Measurements from ENCODE around the gene HDAC9.
A peak's percentile ranks its signal among the peaks of the same experiment; 100 is the strongest.

The HDAC9 gene

DNA sequence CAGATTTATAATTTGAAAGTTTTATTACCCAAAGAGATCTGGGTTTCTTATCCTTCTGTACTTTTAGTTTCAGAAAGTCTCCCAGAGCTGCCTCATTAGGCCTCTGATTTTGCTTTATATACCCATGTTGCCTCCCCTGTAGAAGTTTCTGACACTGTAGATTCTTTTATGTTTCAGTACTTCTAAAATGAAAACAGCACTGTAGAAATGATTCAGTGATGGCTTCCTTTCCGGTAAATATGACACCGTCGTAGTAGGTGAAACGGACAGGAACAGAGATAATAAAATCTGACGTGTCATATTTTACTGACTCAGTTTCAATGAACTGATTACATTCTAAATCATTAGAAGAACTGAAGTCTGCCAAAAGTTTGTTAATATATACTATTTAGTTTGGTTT lies 349.2 kb downstream of the HDAC9 start (continued):
- TF ChIP-seq GLIS3 (CRISPR knock-in tag; IDR thresholded peaks at IDR 0.05) (no peak), ZFP30 (CRISPR knock-in tag; IDR thresholded peaks at IDR 0.05) (no peak), BACH2 (CRISPR knock-in tag; IDR thresholded peaks at IDR 0.05; ENCODE audit: borderline replicate concordance) (no peak), ISL1 (CRISPR knock-in tag; IDR thresholded peaks at IDR 0.05) (no peak), ZC3H10 (CRISPR knock-in tag; IDR thresholded peaks at IDR 0.05) (no peak), ZNF70 (CRISPR knock-in tag; IDR thresholded peaks at IDR 0.05) (no peak), ARNTL (CRISPR knock-in tag; IDR thresholded peaks at IDR 0.05; ENCODE audit: borderline replicate concordance, low read depth) (no peak), ZNF8 (CRISPR knock-in tag; IDR thresholded peaks at IDR 0.05) (no peak), ZNF565 (CRISPR knock-in tag; conservative IDR thresholded peaks at IDR 0.05; ENCODE audit: low read depth) (no peak), ESRRG (CRISPR knock-in tag; IDR thresholded peaks at IDR 0.05) (no peak), ZFP3 (CRISPR knock-in tag; IDR thresholded peaks at IDR 0.05) (no peak)

DNA sequence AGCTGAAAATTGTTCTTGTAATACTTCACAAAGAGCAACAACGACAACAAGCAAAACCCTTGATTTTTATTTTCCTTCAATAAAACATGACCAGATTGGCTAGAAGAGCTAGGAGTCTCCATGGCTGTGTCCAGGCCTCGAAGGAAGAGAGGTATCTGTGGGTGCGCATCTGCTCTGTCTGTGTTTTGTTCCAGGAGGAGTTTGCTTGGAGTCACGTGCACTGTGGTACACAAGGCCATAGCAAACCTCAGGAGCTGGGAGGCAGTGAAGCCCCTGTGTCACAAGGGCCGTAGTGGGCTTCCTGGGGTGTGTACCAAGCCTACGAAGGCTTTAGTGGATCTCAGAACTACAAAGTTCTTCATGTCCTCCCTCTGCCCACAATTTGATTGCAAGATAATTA lies 350.2 kb downstream of the HDAC9 start:
- 0 out of 3 replicates have a peak, but pooled peaks have one; percentile 4 for ATAC-seq
- TF ChIP-seq RARB (CRISPR knock-in tag; IDR thresholded peaks at IDR 0.05) (no peak), ZNF8 (CRISPR knock-in tag; IDR thresholded peaks at IDR 0.05) (no peak), ZFP30 (CRISPR knock-in tag; IDR thresholded peaks at IDR 0.05) (no peak), TOX (CRISPR knock-in tag; IDR thresholded peaks at IDR 0.05; ENCODE audit: borderline replicate concordance) (no peak), OSR1 (CRISPR knock-in tag; IDR thresholded peaks at IDR 0.05) (no peak), PPARA (CRISPR knock-in tag; IDR thresholded peaks at IDR 0.05; ENCODE audit: borderline replicate concordance) (no peak)
- TF ChIP-seq, protein P1, sequence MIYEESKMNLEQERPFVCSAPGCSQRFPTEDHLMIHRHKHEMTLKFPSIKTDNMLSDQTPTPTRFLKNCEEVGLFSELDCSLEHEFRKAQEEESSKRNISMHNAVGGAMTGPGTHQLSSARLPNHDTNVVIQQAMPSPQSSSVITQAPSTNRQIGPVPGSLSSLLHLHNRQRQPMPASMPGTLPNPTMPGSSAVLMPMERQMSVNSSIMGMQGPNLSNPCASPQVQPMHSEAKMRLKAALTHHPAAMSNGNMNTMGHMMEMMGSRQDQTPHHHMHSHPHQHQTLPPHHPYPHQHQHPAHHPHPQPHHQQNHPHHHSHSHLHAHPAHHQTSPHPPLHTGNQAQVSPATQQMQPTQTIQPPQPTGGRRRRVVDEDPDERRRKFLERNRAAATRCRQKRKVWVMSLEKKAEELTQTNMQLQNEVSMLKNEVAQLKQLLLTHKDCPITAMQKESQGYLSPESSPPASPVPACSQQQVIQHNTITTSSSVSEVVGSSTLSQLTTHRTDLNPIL (CRISPR knock-in tag; IDR thresholded peaks at IDR 0.05; ENCODE audit: low read depth) = no peak
- TF ChIP-seq, protein P2, sequence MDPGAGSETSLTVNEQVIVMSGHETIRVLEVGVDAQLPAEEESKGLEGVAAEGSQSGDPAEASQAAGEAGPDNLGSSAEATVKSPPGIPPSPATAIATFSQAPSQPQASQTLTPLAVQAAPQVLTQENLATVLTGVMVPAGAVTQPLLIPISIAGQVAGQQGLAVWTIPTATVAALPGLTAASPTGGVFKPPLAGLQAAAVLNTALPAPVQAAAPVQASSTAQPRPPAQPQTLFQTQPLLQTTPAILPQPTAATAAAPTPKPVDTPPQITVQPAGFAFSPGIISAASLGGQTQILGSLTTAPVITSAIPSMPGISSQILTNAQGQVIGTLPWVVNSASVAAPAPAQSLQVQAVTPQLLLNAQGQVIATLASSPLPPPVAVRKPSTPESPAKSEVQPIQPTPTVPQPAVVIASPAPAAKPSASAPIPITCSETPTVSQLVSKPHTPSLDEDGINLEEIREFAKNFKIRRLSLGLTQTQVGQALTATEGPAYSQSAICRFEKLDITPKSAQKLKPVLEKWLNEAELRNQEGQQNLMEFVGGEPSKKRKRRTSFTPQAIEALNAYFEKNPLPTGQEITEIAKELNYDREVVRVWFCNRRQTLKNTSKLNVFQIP (CRISPR knock-in tag; IDR thresholded peaks at IDR 0.05; ENCODE audit: borderline replicate concordance, low read depth) = no peak
- TF ChIP-seq, protein P3, sequence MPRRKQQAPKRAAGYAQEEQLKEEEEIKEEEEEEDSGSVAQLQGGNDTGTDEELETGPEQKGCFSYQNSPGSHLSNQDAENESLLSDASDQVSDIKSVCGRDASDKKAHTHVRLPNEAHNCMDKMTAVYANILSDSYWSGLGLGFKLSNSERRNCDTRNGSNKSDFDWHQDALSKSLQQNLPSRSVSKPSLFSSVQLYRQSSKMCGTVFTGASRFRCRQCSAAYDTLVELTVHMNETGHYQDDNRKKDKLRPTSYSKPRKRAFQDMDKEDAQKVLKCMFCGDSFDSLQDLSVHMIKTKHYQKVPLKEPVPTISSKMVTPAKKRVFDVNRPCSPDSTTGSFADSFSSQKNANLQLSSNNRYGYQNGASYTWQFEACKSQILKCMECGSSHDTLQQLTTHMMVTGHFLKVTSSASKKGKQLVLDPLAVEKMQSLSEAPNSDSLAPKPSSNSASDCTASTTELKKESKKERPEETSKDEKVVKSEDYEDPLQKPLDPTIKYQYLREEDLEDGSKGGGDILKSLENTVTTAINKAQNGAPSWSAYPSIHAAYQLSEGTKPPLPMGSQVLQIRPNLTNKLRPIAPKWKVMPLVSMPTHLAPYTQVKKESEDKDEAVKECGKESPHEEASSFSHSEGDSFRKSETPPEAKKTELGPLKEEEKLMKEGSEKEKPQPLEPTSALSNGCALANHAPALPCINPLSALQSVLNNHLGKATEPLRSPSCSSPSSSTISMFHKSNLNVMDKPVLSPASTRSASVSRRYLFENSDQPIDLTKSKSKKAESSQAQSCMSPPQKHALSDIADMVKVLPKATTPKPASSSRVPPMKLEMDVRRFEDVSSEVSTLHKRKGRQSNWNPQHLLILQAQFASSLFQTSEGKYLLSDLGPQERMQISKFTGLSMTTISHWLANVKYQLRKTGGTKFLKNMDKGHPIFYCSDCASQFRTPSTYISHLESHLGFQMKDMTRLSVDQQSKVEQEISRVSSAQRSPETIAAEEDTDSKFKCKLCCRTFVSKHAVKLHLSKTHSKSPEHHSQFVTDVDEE (CRISPR knock-in tag; IDR thresholded peaks at IDR 0.05) = no peak

DNA sequence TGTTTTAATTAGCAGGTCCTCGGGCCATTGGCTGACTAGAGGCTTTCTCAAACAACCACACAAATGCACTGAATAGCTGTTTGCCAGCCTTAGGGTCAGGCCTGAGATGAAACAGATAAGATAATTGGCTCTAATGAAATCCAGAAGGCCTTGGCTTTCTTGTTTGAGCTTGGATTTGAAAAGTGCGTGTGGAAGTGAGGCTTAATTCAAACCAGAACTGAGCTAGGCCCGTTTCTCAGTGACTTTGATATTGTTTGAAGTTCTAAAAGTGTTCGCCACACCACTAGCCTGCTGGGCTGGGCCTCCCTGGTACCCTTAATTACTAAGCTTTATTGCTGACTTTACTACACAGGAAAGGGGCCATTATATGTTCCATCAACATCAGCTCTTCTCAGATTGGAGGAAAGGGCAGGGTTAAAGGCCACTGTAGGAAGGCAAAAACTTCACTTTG lies 351.2 kb downstream of the HDAC9 start:
- ATAC-seq = peak; percentile 92
- 0 out of 2 replicates have a peak, but pooled peaks have one; percentile 25 for TF ChIP-seq PPARA (CRISPR knock-in tag; IDR thresholded peaks at IDR 0.05; ENCODE audit: borderline replicate concordance)
- peak; percentile 90 for TF ChIP-seq ISL1 (CRISPR knock-in tag; IDR thresholded peaks at IDR 0.05)
- no peak; the same call in 1 of the 2 replicates for TF ChIP-seq TOX (CRISPR knock-in tag; IDR thresholded peaks at IDR 0.05; ENCODE audit: borderline replicate concordance)
- peak; percentile 78; the same call in 1 of the 2 replicates for TF ChIP-seq ZNF565 (CRISPR knock-in tag; conservative IDR thresholded peaks at IDR 0.05; ENCODE audit: low read depth)
- peak; percentile 93 for TF ChIP-seq GLIS3 (CRISPR knock-in tag; IDR thresholded peaks at IDR 0.05)
- no peak for TF ChIP-seq OSR1 (CRISPR knock-in tag; IDR thresholded peaks at IDR 0.05)
- peak; percentile 95 for TF ChIP-seq SNAI2 (CRISPR knock-in tag; IDR thresholded peaks at IDR 0.05)
- TF ChIP-seq ESRRG (CRISPR knock-in tag; IDR thresholded peaks at IDR 0.05) = peak; percentile 84
- TF ChIP-seq, protein P1 (CRISPR knock-in tag; IDR thresholded peaks at IDR 0.05; ENCODE audit: low read depth) = peak; percentile 87
- 0 out of 2 replicates have a peak, but pooled peaks have one; percentile 0 for TF ChIP-seq BACH2 (CRISPR knock-in tag; IDR thresholded peaks at IDR 0.05; ENCODE audit: borderline replicate concordance)
- TF ChIP-seq ZNF8 (CRISPR knock-in tag; IDR thresholded peaks at IDR 0.05) = peak; percentile 69
- TF ChIP-seq ZFP30 (CRISPR knock-in tag; IDR thresholded peaks at IDR 0.05) = 0 out of 2 replicates have a peak, but pooled peaks have one; percentile 27
- TF ChIP-seq RARB (CRISPR knock-in tag; IDR thresholded peaks at IDR 0.05) = peak; percentile 33; the same call in 1 of the 2 replicates
- TF ChIP-seq, protein P4, sequence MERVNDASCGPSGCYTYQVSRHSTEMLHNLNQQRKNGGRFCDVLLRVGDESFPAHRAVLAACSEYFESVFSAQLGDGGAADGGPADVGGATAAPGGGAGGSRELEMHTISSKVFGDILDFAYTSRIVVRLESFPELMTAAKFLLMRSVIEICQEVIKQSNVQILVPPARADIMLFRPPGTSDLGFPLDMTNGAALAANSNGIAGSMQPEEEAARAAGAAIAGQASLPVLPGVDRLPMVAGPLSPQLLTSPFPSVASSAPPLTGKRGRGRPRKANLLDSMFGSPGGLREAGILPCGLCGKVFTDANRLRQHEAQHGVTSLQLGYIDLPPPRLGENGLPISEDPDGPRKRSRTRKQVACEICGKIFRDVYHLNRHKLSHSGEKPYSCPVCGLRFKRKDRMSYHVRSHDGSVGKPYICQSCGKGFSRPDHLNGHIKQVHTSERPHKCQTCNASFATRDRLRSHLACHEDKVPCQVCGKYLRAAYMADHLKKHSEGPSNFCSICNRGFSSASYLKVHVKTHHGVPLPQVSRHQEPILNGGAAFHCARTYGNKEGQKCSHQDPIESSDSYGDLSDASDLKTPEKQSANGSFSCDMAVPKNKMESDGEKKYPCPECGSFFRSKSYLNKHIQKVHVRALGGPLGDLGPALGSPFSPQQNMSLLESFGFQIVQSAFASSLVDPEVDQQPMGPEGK (CRISPR knock-in tag; IDR thresholded peaks at IDR 0.05; ENCODE audit: borderline replicate concordance) = peak; percentile 90; the same call in 1 of the 2 replicates
- TF ChIP-seq ZC3H10 (CRISPR knock-in tag; IDR thresholded peaks at IDR 0.05) = peak; percentile 81; the same call in 1 of the 2 replicates
- TF ChIP-seq ZFP3 (CRISPR knock-in tag; IDR thresholded peaks at IDR 0.05) = peak; percentile 48; the same call in 1 of the 2 replicates
- peak; percentile 52; the same call in 1 of the 2 replicates for TF ChIP-seq CSDC2 (CRISPR knock-in tag; IDR thresholded peaks at IDR 0.05)
- TF ChIP-seq, protein P5, sequence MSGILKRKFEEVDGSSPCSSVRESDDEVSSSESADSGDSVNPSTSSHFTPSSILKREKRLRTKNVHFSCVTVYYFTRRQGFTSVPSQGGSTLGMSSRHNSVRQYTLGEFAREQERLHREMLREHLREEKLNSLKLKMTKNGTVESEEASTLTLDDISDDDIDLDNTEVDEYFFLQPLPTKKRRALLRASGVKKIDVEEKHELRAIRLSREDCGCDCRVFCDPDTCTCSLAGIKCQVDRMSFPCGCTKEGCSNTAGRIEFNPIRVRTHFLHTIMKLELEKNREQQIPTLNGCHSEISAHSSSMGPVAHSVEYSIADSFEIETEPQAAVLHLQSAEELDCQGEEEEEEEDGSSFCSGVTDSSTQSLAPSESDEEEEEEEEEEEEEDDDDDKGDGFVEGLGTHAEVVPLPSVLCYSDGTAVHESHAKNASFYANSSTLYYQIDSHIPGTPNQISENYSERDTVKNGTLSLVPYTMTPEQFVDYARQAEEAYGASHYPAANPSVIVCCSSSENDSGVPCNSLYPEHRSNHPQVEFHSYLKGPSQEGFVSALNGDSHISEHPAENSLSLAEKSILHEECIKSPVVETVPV (CRISPR knock-in tag; IDR thresholded peaks at IDR 0.05) = peak; percentile 96; the same call in 1 of the 2 replicates
- TF ChIP-seq ARNTL (CRISPR knock-in tag; IDR thresholded peaks at IDR 0.05; ENCODE audit: borderline replicate concordance, low read depth) = no peak
- peak; percentile 100 for TF ChIP-seq TCF4 (CRISPR knock-in tag; IDR thresholded peaks at IDR 0.05; ENCODE audit: borderline replicate concordance)
- peak; percentile 40; the same call in 1 of the 2 replicates for TF ChIP-seq ZNF70 (CRISPR knock-in tag; IDR thresholded peaks at IDR 0.05)

Measured in SK-N-SH treated with all-trans-retinoic acid at 6 μM for 48 hours (cell line).